ENCODE measurements around the gene SLC25A39. TPM values are rescaled to one million over a fixed set of nuclear protein-coding genes. Genes with fewer than 3 reads are reported as not detected.

The SLC25A39 gene
- total RNA-seq, 1 donor from 2014 or later, result 80.6 TPM

DNA sequence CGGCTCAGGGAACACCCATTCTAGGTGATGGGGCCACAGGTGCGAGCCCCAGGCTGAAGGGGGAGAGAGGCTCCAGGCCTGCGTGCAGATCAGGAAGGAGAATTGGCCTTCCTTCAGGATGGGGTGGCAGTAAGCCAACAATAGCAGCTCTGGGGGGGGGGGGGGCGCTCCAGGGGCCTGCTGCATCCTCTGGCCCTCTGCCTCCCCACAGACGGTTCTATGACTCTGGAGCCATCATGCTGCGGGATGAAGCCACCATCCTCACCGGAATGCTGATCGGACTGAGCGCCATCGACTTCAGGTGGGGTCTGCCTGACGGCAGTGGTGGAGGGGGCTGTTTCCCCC, 10.1 kb downstream of the SLC25A39 start:
- Histone ChIP-seq H3K79me2 (ENCODE audit: insufficient read depth, low read length) (no peaks in the 10 kb centered on the region), H3K4me1 (ENCODE audit: insufficient read depth, low read length) (no peaks in the 10 kb centered on the region), H3K9me3 (ENCODE audit: insufficient read depth, low read depth, low read length) (no peaks in the 10 kb centered on the region), H3K9ac (ENCODE audit: low read length) (no peak overlapping the region), H4K20me1 (ENCODE audit: insufficient read depth, low read length) (peaks cover 14% of the 10 kb centered on the region), H3K4me2 (ENCODE audit: low read length) (peak overlapping the region; percentile 72), H3K27ac (ENCODE audit: low read depth, low read length) (no peak overlapping the region), H2AFZ (ENCODE audit: low read depth, low read length) (peak overlapping the region; percentile 47), H3K4me3 (ENCODE audit: insufficient read depth, low read depth, low read length) (no peak overlapping the region), H3K27me3 (ENCODE audit: insufficient read depth, low read length) (peaks cover 29% of the 10 kb centered on the region), H3K36me3 (ENCODE audit: insufficient read depth, low read length) (no peaks in the 10 kb centered on the region)
- Mint-ChIP-seq H3K4me1 (ENCODE audit: low read depth, unreplicated experiment) (peaks cover 4% of the 10 kb centered on the region), H3K27me3 (ENCODE audit: low read depth, unreplicated experiment) (peaks cover 45% of the 10 kb centered on the region), H3K36me3 (ENCODE audit: low read depth, unreplicated experiment) (peaks cover 9% of the 10 kb centered on the region), H3K27ac (ENCODE audit: unreplicated experiment) (no peak overlapping the region), H3K4me3 (ENCODE audit: unreplicated experiment) (peak overlapping the region; percentile 50), H3K9me3 (ENCODE audit: unreplicated experiment) (peaks cover 4% of the 10 kb centered on the region)
- TF ChIP-seq, protein P1, sequence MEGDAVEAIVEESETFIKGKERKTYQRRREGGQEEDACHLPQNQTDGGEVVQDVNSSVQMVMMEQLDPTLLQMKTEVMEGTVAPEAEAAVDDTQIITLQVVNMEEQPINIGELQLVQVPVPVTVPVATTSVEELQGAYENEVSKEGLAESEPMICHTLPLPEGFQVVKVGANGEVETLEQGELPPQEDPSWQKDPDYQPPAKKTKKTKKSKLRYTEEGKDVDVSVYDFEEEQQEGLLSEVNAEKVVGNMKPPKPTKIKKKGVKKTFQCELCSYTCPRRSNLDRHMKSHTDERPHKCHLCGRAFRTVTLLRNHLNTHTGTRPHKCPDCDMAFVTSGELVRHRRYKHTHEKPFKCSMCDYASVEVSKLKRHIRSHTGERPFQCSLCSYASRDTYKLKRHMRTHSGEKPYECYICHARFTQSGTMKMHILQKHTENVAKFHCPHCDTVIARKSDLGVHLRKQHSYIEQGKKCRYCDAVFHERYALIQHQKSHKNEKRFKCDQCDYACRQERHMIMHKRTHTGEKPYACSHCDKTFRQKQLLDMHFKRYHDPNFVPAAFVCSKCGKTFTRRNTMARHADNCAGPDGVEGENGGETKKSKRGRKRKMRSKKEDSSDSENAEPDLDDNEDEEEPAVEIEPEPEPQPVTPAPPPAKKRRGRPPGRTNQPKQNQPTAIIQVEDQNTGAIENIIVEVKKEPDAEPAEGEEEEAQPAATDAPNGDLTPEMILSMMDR (IDR thresholded peaks at IDR 0.05; ENCODE audit: insufficient read depth, low read depth, low read length), result no peak
- no peak for TF ChIP-seq EZH2 (IDR thresholded peaks at IDR 0.05; ENCODE audit: insufficient read depth, low read length)
- FAIRE-seq, result no peak
- no peak for DNase-seq (ENCODE audit: low read depth)

DNA sequence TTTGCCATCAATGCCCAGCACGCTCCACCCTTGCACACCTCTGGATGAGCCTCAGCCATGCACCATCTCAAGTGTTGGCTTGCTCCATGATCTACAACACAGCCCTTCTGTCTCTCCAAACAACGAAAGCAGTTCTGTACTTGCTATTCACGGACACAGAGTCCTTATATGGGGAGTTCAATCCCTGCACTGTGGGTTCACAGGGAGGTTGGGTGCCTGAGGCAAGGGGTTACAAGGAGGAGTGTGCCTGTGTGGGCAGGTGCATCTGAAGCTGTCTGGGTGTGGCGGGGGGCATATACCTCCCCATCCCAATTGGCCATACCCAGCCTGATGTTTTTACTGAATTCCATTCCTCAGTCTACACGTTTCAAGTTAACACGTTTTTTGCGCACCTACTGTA, 10.6 kb downstream of the SLC25A39 start:
- Mint-ChIP-seq H3K36me3 (ENCODE audit: low read depth, unreplicated experiment) (peaks cover 6% of the 10 kb centered on the region), H3K4me1 (ENCODE audit: low read depth, unreplicated experiment) (peaks cover 4% of the 10 kb centered on the region), H3K27ac (ENCODE audit: unreplicated experiment) (no peak overlapping the region), H3K9me3 (ENCODE audit: unreplicated experiment) (peaks cover 4% of the 10 kb centered on the region), H3K27me3 (ENCODE audit: low read depth, unreplicated experiment) (peaks cover 45% of the 10 kb centered on the region), H3K4me3 (ENCODE audit: unreplicated experiment) (no peak overlapping the region)
- Histone ChIP-seq H4K20me1 (ENCODE audit: insufficient read depth, low read length) (peaks cover 12% of the 10 kb centered on the region), H3K27me3 (ENCODE audit: insufficient read depth, low read length) (peaks cover 29% of the 10 kb centered on the region), H3K27ac (ENCODE audit: low read depth, low read length) (no peak overlapping the region), H3K9me3 (ENCODE audit: insufficient read depth, low read depth, low read length) (no peaks in the 10 kb centered on the region), H3K4me3 (ENCODE audit: insufficient read depth, low read depth, low read length) (no peak overlapping the region), H3K36me3 (ENCODE audit: insufficient read depth, low read length) (no peaks in the 10 kb centered on the region), H3K79me2 (ENCODE audit: insufficient read depth, low read length) (no peaks in the 10 kb centered on the region), H2AFZ (ENCODE audit: low read depth, low read length) (no peak overlapping the region), H3K9ac (ENCODE audit: low read length) (no peak overlapping the region), H3K4me2 (ENCODE audit: low read length) (no peak overlapping the region), H3K4me1 (ENCODE audit: insufficient read depth, low read length) (no peaks in the 10 kb centered on the region)
- no peak for FAIRE-seq
- DNase-seq (ENCODE audit: low read depth), result no peak
- TF ChIP-seq, protein P1 (IDR thresholded peaks at IDR 0.05; ENCODE audit: insufficient read depth, low read depth, low read length), result no peak
- no peak for TF ChIP-seq EZH2 (IDR thresholded peaks at IDR 0.05; ENCODE audit: insufficient read depth, low read length)

DNA sequence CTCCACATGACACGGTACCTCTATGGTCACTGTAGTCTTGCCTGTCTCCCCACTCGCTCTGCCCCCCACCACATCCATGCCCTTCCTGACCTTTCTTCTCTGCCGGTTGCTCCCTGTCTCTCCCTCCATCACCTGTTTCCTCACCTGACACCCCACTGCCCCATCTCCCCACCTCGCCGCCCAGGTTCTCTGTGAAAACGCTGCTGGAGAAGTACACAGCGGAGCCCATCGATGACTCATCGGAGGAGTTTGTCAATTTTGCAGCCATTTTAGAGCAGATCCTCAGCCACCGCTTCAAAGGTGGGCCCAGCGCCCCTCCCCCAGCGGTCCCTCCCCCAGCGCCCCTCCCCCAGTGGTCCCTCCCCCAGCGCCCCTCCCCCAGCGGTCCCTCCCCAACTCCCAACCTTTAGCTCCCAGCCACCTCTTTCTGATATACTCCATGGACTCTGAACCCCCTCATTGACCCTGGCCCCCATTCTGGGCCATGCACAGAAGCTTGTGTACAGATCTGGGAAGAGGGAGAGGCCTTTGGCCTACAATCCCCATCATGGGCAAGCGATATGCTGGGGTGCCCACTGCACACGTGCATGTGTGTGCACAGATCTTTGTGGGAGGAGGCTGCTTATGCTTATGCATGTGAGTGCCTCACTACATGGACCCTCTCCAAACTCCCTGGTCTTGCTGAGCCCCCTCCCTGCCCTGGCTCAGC, 12.1 kb downstream of the SLC25A39 start:
- DNase-seq (ENCODE audit: low read depth) (no peak), FAIRE-seq (no peak)
- no peak overlapping the region for H3K27ac ChIP-seq (ENCODE audit: low read depth, low read length)
- no peaks in the 10 kb centered on the region for H3K79me2 ChIP-seq (ENCODE audit: insufficient read depth, low read length)
- H3K27me3 Mint-ChIP-seq (ENCODE audit: low read depth, unreplicated experiment), result peaks cover 42% of the 10 kb centered on the region
- no peak overlapping the region for H3K4me3 Mint-ChIP-seq (ENCODE audit: unreplicated experiment)
- peaks cover 4% of the 10 kb centered on the region for H3K36me3 Mint-ChIP-seq (ENCODE audit: low read depth, unreplicated experiment)
- TF ChIP-seq EZH2 (IDR thresholded peaks at IDR 0.05; ENCODE audit: insufficient read depth, low read length), result no peak
- TF ChIP-seq, protein P1 (IDR thresholded peaks at IDR 0.05; ENCODE audit: insufficient read depth, low read depth, low read length), result no peak
- peaks cover 8% of the 10 kb centered on the region for H4K20me1 ChIP-seq (ENCODE audit: insufficient read depth, low read length)
- no peak overlapping the region for H3K4me2 ChIP-seq (ENCODE audit: low read length)
- peaks cover 3% of the 10 kb centered on the region for H3K4me1 ChIP-seq (ENCODE audit: insufficient read depth, low read length)
- no peak overlapping the region for H2AFZ ChIP-seq (ENCODE audit: low read depth, low read length)
- H3K4me3 ChIP-seq (ENCODE audit: insufficient read depth, low read depth, low read length), result no peak overlapping the region
- H3K4me1 Mint-ChIP-seq (ENCODE audit: low read depth, unreplicated experiment), result peaks cover 4% of the 10 kb centered on the region
- H3K27me3 ChIP-seq (ENCODE audit: insufficient read depth, low read length), result peaks cover 30% of the 10 kb centered on the region
- H3K9me3 ChIP-seq (ENCODE audit: insufficient read depth, low read depth, low read length), result no peaks in the 10 kb centered on the region
- no peaks in the 10 kb centered on the region for H3K36me3 ChIP-seq (ENCODE audit: insufficient read depth, low read length)
- no peak overlapping the region for H3K9ac ChIP-seq (ENCODE audit: low read length)
- H3K27ac Mint-ChIP-seq (ENCODE audit: unreplicated experiment), result no peak overlapping the region
- peaks cover 3% of the 10 kb centered on the region for H3K9me3 Mint-ChIP-seq (ENCODE audit: unreplicated experiment)
